GM19397 (cell line): ENCODE results near the gene SEC61A2.
A peak's percentile ranks its signal among the peaks of the same experiment; 100 is the strongest.
"Not testable (repeated sequence)": the region's sequence is repeated elsewhere in the genome, so short reads cannot be mapped to it uniquely, and the experiment has no call there.

Source experiments
- ATAC-seq: cut with Tn5 transposase; IDR thresholded peaks from one replicate; pipeline ENCODE4 v1.9.1; 2021; ENCODE audit warnings: mild to moderate bottlenecking, moderate library complexity; ENCODE audit not compliant: unreplicated experiment

SEC61A2 gene

GRCh38 chr10:12158111-12158510 lies 28.6 kb downstream of the SEC61A2 start:
- ATAC-seq: no peak

- ATAC-seq: no peak
These were observed 31.2 kb downstream of the SEC61A2 start for GRCh38 chr10:12160664-12161063.

GRCh38 chr10:12162927-12163326 lies 33.5 kb downstream of the SEC61A2 start:
- no peak for ATAC-seq

- ATAC-seq: no peak
These were observed 34.6 kb downstream of the SEC61A2 start for GRCh38 chr10:12164085-12164484.

- no peak for ATAC-seq
These were observed 35.6 kb downstream of the SEC61A2 start for GRCh38 chr10:12165036-12165435.

GRCh38 chr10:12165999-12166775 lies 36.7 kb downstream of the SEC61A2 start:
- no peak for ATAC-seq

GRCh38 chr10:12171512-12171911 lies 42.0 kb downstream of the SEC61A2 start:
- not testable (repeated sequence) for ATAC-seq

- no peak for ATAC-seq
These were observed 48.2 kb downstream of the SEC61A2 start for GRCh38 chr10:12177642-12178041.

- ATAC-seq: no peak
These were observed 50.2 kb downstream of the SEC61A2 start for GRCh38 chr10:12179606-12180170.

GRCh38 chr10:12180221-12180974 lies 50.9 kb downstream of the SEC61A2 start:
- ATAC-seq: no peak

- ATAC-seq: no peak
These were observed 51.7 kb downstream of the SEC61A2 start for GRCh38 chr10:12181065-12181775.

- no peak for ATAC-seq
These were observed 54.7 kb downstream of the SEC61A2 start for GRCh38 chr10:12184165-12184564.

GRCh38 chr10:12186323-12186722 lies 56.8 kb downstream of the SEC61A2 start:
- ATAC-seq: no peak

- ATAC-seq: no peak
These were observed 57.9 kb downstream of the SEC61A2 start for GRCh38 chr10:12187321-12187905.

GRCh38 chr10:12188656-12189055 lies 59.2 kb downstream of the SEC61A2 start:
- no peak for ATAC-seq

GRCh38 chr10:12189426-12189825 lies 59.9 kb downstream of the SEC61A2 start:
- no peak for ATAC-seq

GRCh38 chr10:12191715-12192114 lies 62.2 kb downstream of the SEC61A2 start:
- no peak for ATAC-seq

GRCh38 chr10:12193193-12193592 lies 63.7 kb downstream of the SEC61A2 start:
- no peak for ATAC-seq

GRCh38 chr10:12194752-12195271 lies 65.3 kb downstream of the SEC61A2 start:
- ATAC-seq: no peak

- peak; percentile 4 for ATAC-seq
These were observed 65.8 kb downstream of the SEC61A2 start for GRCh38 chr10:12195281-12195602.
